ENCODE measurements around the gene MGAT5. TPM values are rescaled to one million over a fixed set of nuclear protein-coding genes. Genes with fewer than 3 reads are reported as not detected.
A peak's percentile ranks its signal among the peaks of the same experiment; 100 is the strongest.

MGAT5 gene
- total RNA-seq, 1 donor from 2014 or later = 57.3 TPM

DNA sequence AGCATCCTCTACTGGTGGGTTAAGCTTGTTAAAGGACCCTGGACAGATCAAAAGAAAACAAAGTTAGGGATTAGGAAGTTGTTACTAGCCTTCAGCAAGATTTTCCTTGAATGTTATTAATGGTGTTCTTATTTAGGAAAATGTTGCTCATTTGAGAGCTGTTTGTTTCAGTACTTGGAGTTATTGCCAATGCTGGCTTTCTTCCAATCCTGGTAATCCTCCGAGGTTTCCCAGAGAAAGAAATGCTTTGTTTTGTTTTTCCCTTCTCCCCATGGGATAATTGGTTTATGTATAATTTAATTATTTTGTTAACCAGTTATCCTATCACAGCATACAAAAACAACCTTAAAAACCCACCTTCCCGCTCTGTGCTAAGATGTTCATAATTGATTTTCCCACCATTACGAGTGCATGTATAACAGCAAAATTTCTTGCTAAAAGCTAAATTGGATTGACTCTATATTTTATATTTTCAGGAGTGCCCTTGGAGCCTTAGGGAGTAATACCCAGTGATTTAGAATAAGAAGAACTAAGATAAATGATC lies 79.8 kb downstream of the MGAT5 start:
- DNase-seq (ENCODE audit: low read depth, low spot score) = peak; percentile 8

GRCh38 chr2:134334542-134335353 lies 80.9 kb downstream of the MGAT5 start:
- DNase-seq (ENCODE audit: low read depth, low spot score) = no peak

GRCh38 chr2:134335601-134336000 lies 81.7 kb downstream of the MGAT5 start:
- no peak for DNase-seq (ENCODE audit: low read depth, low spot score)

- DNase-seq (ENCODE audit: low read depth, low spot score) = no peak
Observed at GRCh38 chr2:134336352-134336751, 82.5 kb downstream of the MGAT5 start.

GRCh38 chr2:134336921-134337320 lies 83.0 kb downstream of the MGAT5 start:
- no peak for DNase-seq (ENCODE audit: low read depth, low spot score)

DNA sequence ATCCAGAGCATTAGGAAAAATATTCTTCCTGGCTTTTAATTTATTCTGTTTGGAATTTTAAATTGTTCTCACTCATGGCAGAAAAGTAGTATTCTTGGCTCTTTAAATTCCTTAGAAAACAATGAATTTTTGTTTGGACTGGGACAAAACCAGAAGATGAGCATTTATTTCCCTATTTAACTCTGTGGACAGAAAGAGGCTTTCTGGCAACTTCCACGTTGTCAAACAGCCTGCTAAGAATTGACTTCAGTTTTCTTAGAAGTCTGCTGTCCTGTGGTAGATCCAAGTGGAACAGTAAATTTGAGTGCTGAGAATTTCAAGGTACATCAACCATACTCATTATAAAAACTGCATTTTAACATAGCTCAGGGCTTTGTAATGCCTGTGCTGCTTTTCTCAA lies 83.8 kb downstream of the MGAT5 start:
- DNase-seq (ENCODE audit: low read depth, low spot score) = no peak

- DNase-seq (ENCODE audit: low read depth, low spot score) = no peak
Observed at GRCh38 chr2:134338208-134338607, 84.3 kb downstream of the MGAT5 start.

DNA sequence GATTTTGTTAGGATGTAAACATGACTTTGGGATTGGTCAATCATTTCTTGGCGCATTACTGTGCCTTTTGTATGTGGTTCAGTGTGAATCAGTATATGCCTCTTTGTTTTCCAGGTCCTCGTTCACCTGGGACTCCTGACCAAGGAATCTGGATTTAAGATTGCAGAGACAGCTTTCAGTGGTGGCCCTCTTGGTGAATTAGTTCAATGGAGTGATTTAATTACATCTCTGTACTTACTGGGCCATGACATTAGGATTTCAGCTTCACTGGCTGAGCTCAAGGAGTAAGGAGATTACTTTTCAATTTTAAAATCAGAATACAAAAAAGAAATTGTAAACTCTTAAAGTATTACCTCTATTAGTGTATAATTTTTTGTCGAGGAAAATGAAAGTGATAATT lies 87.6 kb downstream of the MGAT5 start:
- DNase-seq (ENCODE audit: low read depth, low spot score) = no peak

DNA sequence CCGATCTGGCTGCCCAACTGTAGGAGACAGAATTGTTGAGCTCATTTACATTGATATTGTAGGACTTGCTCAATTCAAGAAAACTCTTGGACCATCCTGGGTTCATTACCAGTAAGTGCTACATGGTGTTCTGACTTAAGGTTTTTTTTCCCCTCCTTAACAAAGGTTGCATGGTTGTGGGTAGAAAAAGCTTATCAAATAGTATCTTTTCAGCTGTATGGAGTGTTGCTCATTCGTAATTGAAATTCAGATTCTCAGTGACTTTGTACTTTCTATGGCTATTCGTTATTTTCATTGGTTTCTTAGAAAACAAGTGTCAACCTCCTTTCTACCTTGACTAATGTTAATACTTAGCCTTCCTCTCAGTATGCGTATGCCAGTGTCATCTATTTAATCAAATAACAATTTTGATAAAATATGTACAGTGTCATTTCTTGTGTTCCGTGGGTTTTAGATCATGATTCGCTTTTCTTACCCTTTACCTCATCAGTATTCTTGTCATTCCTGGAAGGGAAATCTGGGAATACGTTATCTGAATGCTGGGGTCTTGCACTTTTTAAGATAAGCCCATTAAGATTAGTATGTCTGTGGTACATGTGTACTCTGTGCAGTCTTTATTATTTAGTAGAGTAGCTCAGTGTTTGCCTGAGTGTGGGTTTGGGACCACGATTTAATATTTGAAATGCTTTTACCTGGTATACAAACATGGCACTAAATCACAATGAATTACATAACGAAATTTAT lies 91.3 kb downstream of the MGAT5 start:
- DNase-seq (ENCODE audit: low read depth, low spot score) = no peak

DNA sequence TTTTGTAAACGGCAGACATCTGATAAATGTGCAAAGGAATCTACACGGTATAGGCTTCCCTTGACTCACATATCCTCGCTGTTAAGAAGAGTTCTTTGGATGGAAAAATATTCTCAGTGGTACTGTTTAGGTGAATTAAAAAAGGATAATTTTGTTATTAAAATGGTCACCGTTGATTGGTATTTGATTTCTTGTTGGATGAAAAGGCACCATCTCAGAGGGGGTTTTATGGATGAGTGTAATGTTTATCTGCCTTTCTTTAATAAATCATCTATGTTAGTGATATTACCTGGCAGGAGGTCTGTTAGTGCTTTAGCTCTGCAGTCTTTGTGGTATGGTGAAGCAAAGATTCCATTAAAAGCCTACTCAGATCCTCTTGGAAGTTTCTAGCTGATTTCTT lies 92.3 kb downstream of the MGAT5 start:
- no peak for DNase-seq (ENCODE audit: low read depth, low spot score)

DNA sequence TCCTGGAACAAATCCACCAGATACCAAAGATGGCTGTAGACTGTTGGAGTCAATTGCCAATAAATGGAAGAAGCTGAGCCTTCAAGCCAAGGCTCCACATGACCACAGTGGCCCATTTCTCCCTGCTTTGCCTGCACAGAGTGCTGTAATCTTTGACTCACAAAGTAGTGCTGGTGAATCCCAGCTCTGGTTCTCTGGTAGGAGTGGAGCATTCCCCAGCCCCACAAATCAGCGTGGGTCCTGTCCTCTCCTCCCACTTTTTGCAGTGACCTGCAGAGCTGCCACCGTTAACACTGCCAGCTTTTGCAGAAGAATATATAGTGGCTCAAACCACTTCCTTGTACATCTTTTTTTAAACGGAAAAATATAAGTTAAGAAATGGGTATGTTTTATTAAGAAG lies 93.9 kb downstream of the MGAT5 start:
- no peak for DNase-seq (ENCODE audit: low read depth, low spot score)

DNA sequence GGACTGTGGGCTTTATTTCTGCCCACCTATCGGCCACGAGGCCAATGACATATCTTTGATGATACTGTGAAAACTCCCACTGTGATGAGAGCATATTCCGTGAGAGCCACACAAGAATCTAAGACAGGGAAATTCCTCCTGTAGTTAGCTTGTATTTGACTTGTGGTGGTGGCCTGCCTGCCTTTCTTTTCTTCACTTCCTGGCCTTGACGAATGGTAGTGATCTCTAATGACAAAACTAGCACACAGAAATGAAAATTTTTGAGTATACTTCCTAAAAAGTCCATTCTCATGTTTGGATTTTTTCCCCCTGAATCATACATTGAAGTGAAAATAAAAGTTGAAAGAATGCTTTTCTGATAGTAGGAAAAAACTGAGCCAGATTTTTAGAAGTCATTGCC lies 94.4 kb downstream of the MGAT5 start:
- no peak for DNase-seq (ENCODE audit: low read depth, low spot score)

GRCh38 chr2:134348760-134349159 lies 94.9 kb downstream of the MGAT5 start:
- no peak for DNase-seq (ENCODE audit: low read depth, low spot score)

- no peak for DNase-seq (ENCODE audit: low read depth, low spot score)
Observed at GRCh38 chr2:134351016-134351415, 97.1 kb downstream of the MGAT5 start.

- no peak for DNase-seq (ENCODE audit: low read depth, low spot score)
Observed at GRCh38 chr2:134351899-134352298, 98.0 kb downstream of the MGAT5 start.

GRCh38 chr2:134352844-134353243 lies 99.0 kb downstream of the MGAT5 start:
- no peak for DNase-seq (ENCODE audit: low read depth, low spot score)

DNA sequence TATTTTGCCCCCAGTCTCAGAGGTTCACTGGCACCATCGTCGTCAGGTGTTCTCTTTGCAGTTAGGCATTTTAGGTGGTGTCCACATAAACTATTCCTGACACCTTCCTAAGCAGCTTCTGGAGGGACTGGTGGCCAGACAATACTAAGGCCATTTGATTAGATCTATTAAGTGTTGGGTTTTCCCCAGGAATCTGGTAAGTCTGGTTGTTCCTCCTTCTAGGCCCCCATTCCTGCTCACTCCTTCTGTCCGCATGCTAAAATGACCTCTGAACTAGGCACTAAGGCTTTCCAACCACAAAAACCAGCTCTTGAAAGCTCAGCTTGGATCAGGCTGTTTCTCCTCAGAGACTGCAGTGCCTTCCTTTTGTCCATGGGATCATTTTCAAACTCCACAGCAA lies 100.7 kb downstream of the MGAT5 start:
- no peak for DNase-seq (ENCODE audit: low read depth, low spot score)

- no peak for DNase-seq (ENCODE audit: low read depth, low spot score)
Observed at GRCh38 chr2:134357814-134358213, 103.9 kb downstream of the MGAT5 start.

DNA sequence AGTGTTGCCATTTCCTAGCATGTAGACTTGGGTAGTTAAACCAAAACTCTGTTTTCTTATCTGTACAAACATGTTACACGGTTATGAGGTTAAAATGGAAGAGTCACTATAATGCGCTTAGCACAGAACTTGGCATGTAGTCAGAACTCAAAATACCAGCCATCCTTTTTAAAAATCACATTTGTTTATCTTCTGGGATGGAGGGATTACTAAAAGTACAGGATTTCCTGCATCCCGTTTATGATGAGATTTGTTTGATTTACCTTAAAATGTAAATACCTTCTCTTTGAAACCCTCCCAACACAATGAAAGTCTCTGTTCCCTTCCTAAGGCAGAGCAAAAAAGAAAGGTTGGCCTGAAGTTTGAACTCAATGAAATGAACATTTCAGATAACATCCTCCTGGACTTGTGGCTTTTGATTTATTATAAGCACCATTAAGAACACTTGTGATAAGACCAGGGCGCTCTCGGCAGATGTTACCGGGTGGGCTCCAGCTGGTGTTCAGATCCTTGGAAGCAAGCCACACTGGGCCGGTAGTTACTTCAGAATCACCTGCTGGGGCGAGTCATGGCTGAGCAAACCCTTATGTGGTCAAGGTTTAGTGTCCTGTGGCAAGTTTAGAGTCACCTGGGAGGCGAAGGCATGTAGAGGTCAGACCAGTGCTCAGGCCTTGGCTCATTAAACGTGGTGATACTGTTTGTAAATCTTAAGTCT lies 105.7 kb downstream of the MGAT5 start:
- no peak for DNase-seq (ENCODE audit: low read depth, low spot score)

GRCh38 chr2:134360745-134361487 lies 107.0 kb downstream of the MGAT5 start:
- no peak for DNase-seq (ENCODE audit: low read depth, low spot score)

DNA sequence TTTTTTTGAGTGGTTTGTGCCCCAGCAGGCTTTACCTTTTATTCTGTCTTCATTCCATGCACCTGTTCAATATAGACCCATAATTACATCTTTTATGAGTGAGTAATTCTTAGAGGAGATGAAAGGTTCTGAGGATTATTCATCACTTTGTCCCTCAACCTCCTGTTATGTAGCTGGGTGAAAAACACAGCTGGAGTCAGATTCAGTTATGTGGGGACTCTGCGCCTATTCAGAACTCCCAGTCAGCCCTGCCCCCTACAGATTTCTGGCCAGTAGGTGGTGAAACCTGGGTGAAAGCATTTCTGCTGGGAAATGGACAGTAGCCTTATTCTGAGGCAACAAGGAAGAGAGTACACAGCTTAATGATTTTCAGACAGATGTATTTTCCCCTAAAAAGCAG lies 107.8 kb downstream of the MGAT5 start:
- no peak for DNase-seq (ENCODE audit: low read depth, low spot score)
